ENCODE data around the gene PHLDA1.

PHLDA1 gene

DNA sequence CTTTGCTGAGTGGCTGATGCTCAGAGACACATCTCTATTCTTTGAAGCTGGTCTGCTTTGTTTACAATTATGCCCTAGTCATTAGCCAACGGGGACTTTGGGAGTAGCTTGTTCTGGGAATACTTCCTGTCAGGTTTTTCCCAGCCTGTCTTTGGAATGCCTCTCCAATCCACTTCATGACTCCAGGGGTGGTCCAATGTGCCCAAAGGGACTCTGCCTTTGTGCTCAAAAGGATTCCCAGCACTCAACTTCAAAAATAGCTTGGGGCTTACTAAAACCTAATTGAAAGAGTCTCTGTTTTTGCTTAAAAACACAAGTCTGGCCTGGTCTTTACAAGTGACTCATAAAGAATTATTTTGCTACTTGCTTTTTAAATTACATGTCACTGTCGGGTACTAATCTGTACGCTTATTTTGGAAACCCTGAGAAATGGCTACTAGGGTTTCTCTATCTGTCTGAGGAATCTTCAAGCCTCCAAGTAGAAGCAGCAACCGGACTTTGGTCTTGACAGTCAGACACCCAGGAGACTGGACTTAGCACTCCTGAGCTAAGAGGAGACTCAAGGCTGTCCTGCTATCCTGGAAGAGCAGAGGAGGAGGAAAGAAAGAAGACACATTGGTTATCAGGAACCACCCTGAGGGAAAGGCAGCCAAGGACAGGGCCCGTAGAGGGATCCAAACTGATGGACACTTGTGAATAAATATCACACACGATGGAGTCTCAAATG lies 20.7 kb downstream of the PHLDA1 start:
- peak overlapping the region; percentile 20 for H3K14ac ChIP-seq (ENCODE audit: low read length)
- peak overlapping the region; percentile 61 for H3K27ac ChIP-seq (ENCODE audit: low read depth, low read length)
- H2AK5ac ChIP-seq (ENCODE audit: low read length): no peak overlapping the region
- H3K4me1 ChIP-seq (ENCODE audit: control insufficient read depth in 1 of 2, insufficient read depth in 2 of 2, low read length in 2 of 2): peaks cover 11 to 26% of the 10 kb centered on the region in 2 experiments
- H3K18ac ChIP-seq (ENCODE audit: low read length): no peak overlapping the region
- no peak overlapping the region for H4K12ac ChIP-seq (ENCODE audit: low read depth, low read length)
- peak overlapping the region; percentile 38 for H2BK12ac ChIP-seq (ENCODE audit: low read length)
- H4K91ac ChIP-seq (ENCODE audit: low read depth, low read length): peak overlapping the region; percentile 58
- H2BK5ac ChIP-seq (ENCODE audit: low read depth, low read length, poor library complexity): peak overlapping the region; percentile 11
- H3K79me2 ChIP-seq (ENCODE audit: control insufficient read depth, insufficient read depth, low read length, poor library complexity): no peaks in the 10 kb centered on the region
- no peak overlapping the region for H2AFZ ChIP-seq (ENCODE audit: insufficient read depth, low read length, poor library complexity)
- H4K8ac ChIP-seq (ENCODE audit: low read depth, low read length): no peak overlapping the region
- WGBS (ENCODE audit: extremely low coverage, insufficient coverage, insufficient read length): no CpG with 5 or more reads among the region's 6 CpGs
- H3K4ac ChIP-seq (ENCODE audit: low read depth, low read length): peak overlapping the region; percentile 8
- peaks cover 4% of the 10 kb centered on the region for H3K9me3 ChIP-seq (ENCODE audit: insufficient read depth, low read depth, low read length)
- H2BK120ac ChIP-seq (ENCODE audit: insufficient read depth, low read length, poor library complexity): peak overlapping the region; percentile 54
- no peak overlapping the region for H3K23ac ChIP-seq (ENCODE audit: low read length)
- no peak overlapping the region for H3K4me3 ChIP-seq (ENCODE audit: low read depth, low read length)
- H3K4me2 ChIP-seq (ENCODE audit: low read length): no peak overlapping the region
- no peaks in the 10 kb centered on the region for H3K36me3 ChIP-seq (ENCODE audit: control insufficient read depth in 1 of 2, insufficient read depth in 2 of 2, low read length in 2 of 2)
- DNase-seq: no peak
- H3K9ac ChIP-seq (ENCODE audit: low read length): no peak overlapping the region
- H3K27me3 ChIP-seq (ENCODE audit: insufficient read depth, low read length): no peaks in the 10 kb centered on the region
- peaks cover 14% of the 10 kb centered on the region for H3K79me1 ChIP-seq (ENCODE audit: low read length)

DNA sequence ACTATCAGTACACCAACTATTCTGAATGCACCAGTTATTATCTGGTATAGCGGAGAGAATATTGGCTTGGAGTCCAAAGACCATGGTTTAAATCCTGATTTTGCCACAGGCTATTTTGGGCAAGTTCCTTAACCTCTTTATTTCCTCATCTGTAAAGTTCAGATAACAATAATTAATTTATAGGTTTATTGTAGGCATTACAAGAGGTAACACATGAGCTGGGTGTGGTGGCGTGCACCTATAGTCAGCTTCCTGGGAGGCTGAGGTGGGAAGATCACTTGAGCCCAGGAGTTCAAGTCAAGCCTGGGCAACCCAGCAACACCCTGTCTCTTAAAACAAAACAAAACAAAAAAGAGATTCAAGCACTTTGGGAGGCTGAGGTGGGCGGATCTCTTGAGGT lies 23.1 kb downstream of the PHLDA1 start:
- Histone ChIP-seq H3K4ac (ENCODE audit: low read depth, low read length) (no peak overlapping the region), H3K14ac (ENCODE audit: low read length) (no peak overlapping the region), H2AFZ (ENCODE audit: insufficient read depth, low read length, poor library complexity) (no peak overlapping the region), H3K9me3 (ENCODE audit: insufficient read depth, low read depth, low read length) (peaks cover 5% of the 10 kb centered on the region), H3K4me2 (ENCODE audit: low read length) (no peak overlapping the region), H3K27ac (ENCODE audit: low read depth, low read length) (no peak overlapping the region), H3K18ac (ENCODE audit: low read length) (no peak overlapping the region), H2AK5ac (ENCODE audit: low read length) (no peak overlapping the region), H3K9ac (ENCODE audit: low read length) (no peak overlapping the region), H3K23ac (ENCODE audit: low read length) (no peak overlapping the region), H4K91ac (ENCODE audit: low read depth, low read length) (no peak overlapping the region), H3K27me3 (ENCODE audit: insufficient read depth, low read length) (no peaks in the 10 kb centered on the region), H2BK5ac (ENCODE audit: low read depth, low read length, poor library complexity) (no peak overlapping the region), H2BK120ac (ENCODE audit: insufficient read depth, low read length, poor library complexity) (no peak overlapping the region), H3K79me1 (ENCODE audit: low read length) (peaks cover 13% of the 10 kb centered on the region), H3K36me3 (ENCODE audit: control insufficient read depth in 1 of 2, insufficient read depth in 2 of 2, low read length in 2 of 2) (no peaks in the 10 kb centered on the region), H4K8ac (ENCODE audit: low read depth, low read length) (no peak overlapping the region), H3K4me1 (ENCODE audit: control insufficient read depth in 1 of 2, insufficient read depth in 2 of 2, low read length in 2 of 2) (peaks cover 7 to 18% of the 10 kb centered on the region in 2 experiments), H4K12ac (ENCODE audit: low read depth, low read length) (no peak overlapping the region), H2BK12ac (ENCODE audit: low read length) (no peak overlapping the region), H3K79me2 (ENCODE audit: control insufficient read depth, insufficient read depth, low read length, poor library complexity) (no peaks in the 10 kb centered on the region), H3K4me3 (ENCODE audit: low read depth, low read length) (no peak overlapping the region)
- DNase-seq: no peak
- no CpG with 5 or more reads among the region's 3 CpGs for WGBS (ENCODE audit: extremely low coverage, insufficient coverage, insufficient read length)

DNA sequence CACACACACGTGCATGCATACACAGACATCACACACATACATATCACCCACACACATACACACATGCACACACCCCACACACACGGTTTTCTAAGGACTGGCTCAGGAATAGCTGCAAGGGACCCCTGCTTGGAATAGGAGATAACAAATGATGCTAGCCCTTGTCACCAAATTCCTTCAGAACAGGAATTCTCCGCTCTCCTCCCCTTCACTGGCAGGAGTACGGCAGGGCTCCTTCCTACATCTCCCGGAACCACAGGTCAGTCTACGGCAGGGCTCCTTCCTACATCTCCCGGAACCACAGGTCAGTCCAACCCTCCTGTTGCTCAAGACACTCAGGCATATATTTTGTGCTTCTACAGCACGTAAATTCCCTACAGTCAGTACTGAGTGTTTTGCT lies 23.9 kb downstream of the PHLDA1 start:
- Histone ChIP-seq H4K12ac (ENCODE audit: low read depth, low read length) (no peak overlapping the region), H3K36me3 (ENCODE audit: control insufficient read depth in 1 of 2, insufficient read depth in 2 of 2, low read length in 2 of 2) (no peaks in the 10 kb centered on the region), H2BK120ac (ENCODE audit: insufficient read depth, low read length, poor library complexity) (no peak overlapping the region), H4K8ac (ENCODE audit: low read depth, low read length) (no peak overlapping the region), H3K79me2 (ENCODE audit: control insufficient read depth, insufficient read depth, low read length, poor library complexity) (no peaks in the 10 kb centered on the region), H3K9me3 (ENCODE audit: insufficient read depth, low read depth, low read length) (peaks cover 5% of the 10 kb centered on the region), H3K27ac (ENCODE audit: low read depth, low read length) (no peak overlapping the region), H3K18ac (ENCODE audit: low read length) (no peak overlapping the region), H3K4me3 (ENCODE audit: low read depth, low read length) (no peak overlapping the region), H3K4me1 (ENCODE audit: control insufficient read depth in 1 of 2, insufficient read depth in 2 of 2, low read length in 2 of 2) (peaks cover 4 to 18% of the 10 kb centered on the region in 2 experiments), H2AK5ac (ENCODE audit: low read length) (no peak overlapping the region), H2BK12ac (ENCODE audit: low read length) (no peak overlapping the region), H3K14ac (ENCODE audit: low read length) (no peak overlapping the region), H3K27me3 (ENCODE audit: insufficient read depth, low read length) (no peaks in the 10 kb centered on the region), H3K4ac (ENCODE audit: low read depth, low read length) (no peak overlapping the region), H4K91ac (ENCODE audit: low read depth, low read length) (no peak overlapping the region), H2AFZ (ENCODE audit: insufficient read depth, low read length, poor library complexity) (no peak overlapping the region), H2BK5ac (ENCODE audit: low read depth, low read length, poor library complexity) (no peak overlapping the region), H3K23ac (ENCODE audit: low read length) (no peak overlapping the region), H3K4me2 (ENCODE audit: low read length) (no peak overlapping the region), H3K9ac (ENCODE audit: low read length) (no peak overlapping the region), H3K79me1 (ENCODE audit: low read length) (peaks cover 7% of the 10 kb centered on the region)
- WGBS (ENCODE audit: extremely low coverage, insufficient coverage, insufficient read length): no CpG with 5 or more reads among the region's 8 CpGs
- DNase-seq: no peak

DNA sequence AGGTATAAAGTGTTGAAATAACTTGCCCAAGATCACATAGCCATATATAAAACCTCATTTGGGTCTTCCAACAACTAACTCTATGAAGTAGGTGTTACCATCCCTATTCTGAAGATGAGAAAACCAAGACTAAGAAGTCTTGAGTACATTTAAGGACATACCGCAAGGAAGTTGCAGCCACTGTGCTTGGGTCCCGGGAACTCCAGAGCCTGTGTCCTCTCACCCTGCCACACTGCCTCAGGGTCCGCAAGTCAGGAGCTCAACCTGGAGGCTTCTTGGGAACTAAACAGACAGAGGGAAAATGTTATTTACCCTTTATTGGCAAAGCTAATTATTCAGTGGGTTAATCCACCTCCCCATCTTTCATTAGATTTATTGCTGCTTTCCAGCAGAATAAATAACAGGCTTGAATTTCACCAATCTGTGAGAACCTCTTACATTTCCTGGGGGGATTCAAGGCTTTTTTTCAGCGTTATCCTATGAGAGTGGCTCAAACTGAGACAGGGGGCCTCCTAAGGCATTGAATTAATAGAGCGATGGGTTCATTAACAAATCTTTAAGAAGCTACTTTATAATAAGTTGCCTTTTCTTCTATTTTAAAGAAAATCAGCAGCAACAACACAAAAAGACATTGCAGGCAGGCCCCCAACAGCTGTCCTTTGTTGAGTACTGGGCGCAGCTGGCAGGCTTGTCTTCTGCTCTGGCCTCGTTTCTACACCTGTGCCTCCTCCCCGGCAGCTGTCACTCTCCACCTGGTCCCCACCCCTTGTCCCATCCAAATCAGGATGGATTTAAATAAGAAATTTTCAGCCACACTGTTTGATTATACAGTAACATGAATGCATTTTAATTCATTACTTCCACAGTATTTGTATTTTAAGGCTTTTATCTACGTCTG lies 25.3 kb downstream of the PHLDA1 start:
- no peaks in the 10 kb centered on the region for H3K27me3 ChIP-seq (ENCODE audit: insufficient read depth, low read length)
- H3K79me2 ChIP-seq (ENCODE audit: control insufficient read depth, insufficient read depth, low read length, poor library complexity): no peaks in the 10 kb centered on the region
- H2AFZ ChIP-seq (ENCODE audit: insufficient read depth, low read length, poor library complexity): no peak overlapping the region
- no peak overlapping the region for H3K4me3 ChIP-seq (ENCODE audit: low read depth, low read length)
- no peak overlapping the region for H3K27ac ChIP-seq (ENCODE audit: low read depth, low read length)
- H3K18ac ChIP-seq (ENCODE audit: low read length): no peak overlapping the region
- no peak overlapping the region for H2AK5ac ChIP-seq (ENCODE audit: low read length)
- no peak overlapping the region for H3K9ac ChIP-seq (ENCODE audit: low read length)
- no peak overlapping the region for H4K8ac ChIP-seq (ENCODE audit: low read depth, low read length)
- H4K91ac ChIP-seq (ENCODE audit: low read depth, low read length): no peak overlapping the region
- peaks cover 5% of the 10 kb centered on the region for H3K9me3 ChIP-seq (ENCODE audit: insufficient read depth, low read depth, low read length)
- H3K79me1 ChIP-seq (ENCODE audit: low read length): peaks cover under 1% of the 10 kb centered on the region
- H2BK120ac ChIP-seq (ENCODE audit: insufficient read depth, low read length, poor library complexity): no peak overlapping the region
- H3K4me1 ChIP-seq (ENCODE audit: control insufficient read depth in 1 of 2, insufficient read depth in 2 of 2, low read length in 2 of 2): peaks cover 4 to 10% of the 10 kb centered on the region in 2 experiments
- no CpG with 5 or more reads among the region's 9 CpGs for WGBS (ENCODE audit: extremely low coverage, insufficient coverage, insufficient read length)
- H3K4me2 ChIP-seq (ENCODE audit: low read length): no peak overlapping the region
- H3K14ac ChIP-seq (ENCODE audit: low read length): no peak overlapping the region
- DNase-seq: no peak
- H4K12ac ChIP-seq (ENCODE audit: low read depth, low read length): no peak overlapping the region
- H3K36me3 ChIP-seq (ENCODE audit: control insufficient read depth in 1 of 2, insufficient read depth in 2 of 2, low read length in 2 of 2): no peaks in the 10 kb centered on the region
- H3K23ac ChIP-seq (ENCODE audit: low read length): no peak overlapping the region
- no peak overlapping the region for H2BK12ac ChIP-seq (ENCODE audit: low read length)
- no peak overlapping the region for H2BK5ac ChIP-seq (ENCODE audit: low read depth, low read length, poor library complexity)
- no peak overlapping the region for H3K4ac ChIP-seq (ENCODE audit: low read depth, low read length)
